Measurements from ENCODE around the gene ITLN2.
"Not testable (repeated sequence)": the region's sequence is repeated elsewhere in the genome, so short reads cannot be mapped to it uniquely, and the experiment has no call there.

ITLN2 gene

DNA sequence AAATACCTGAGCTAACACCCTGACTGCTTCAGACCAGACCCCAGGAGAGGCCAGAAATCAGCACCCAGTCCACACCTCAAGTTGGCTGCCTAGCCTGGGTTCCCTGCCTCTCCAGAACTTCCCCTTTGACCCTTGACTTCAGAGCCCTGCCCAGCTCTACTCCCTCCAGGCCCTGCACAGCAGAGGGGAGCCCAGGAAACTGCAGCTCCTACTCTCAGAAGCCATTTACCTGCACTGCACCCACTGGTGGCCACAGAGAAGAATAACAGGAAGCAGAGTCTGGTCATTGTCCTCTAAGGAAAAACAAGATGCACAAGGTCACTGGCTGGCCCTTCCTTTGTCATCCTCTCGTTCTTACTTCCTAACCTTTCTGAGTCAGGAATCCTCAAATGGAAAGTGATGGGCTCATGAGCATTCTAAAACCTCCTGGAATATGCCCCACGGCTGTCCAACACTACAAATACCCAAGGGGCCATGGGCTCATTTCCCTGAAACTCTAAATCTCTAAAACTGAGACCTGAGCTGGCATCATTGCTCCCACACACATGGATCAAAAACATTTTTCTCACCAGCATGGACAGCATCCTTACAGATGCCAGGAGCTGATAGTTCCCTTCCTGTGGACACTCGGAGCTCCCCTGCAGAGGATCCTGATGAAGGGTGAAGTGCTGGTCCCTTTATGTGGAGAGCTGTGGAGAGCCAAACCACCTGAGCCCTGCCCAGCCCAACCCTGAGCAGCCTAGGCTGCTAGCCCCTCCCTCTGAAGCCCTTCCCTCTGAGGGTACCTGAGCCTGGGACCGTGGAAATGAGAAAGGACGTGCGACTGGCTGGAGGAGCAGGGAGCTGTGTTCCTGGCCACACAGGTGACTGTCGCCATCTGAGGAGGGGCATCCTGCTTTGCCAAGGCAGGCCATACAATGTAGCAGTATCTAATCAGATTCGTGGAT is at the start of gene ITLN2:
Gene ITLN2 (minus strand): TSS at position 652 of the 947 bp plus-strand sequence. CDS start 68 bp downstream, at position 584.
- peak; percentile 49 for DNase-seq

DNA sequence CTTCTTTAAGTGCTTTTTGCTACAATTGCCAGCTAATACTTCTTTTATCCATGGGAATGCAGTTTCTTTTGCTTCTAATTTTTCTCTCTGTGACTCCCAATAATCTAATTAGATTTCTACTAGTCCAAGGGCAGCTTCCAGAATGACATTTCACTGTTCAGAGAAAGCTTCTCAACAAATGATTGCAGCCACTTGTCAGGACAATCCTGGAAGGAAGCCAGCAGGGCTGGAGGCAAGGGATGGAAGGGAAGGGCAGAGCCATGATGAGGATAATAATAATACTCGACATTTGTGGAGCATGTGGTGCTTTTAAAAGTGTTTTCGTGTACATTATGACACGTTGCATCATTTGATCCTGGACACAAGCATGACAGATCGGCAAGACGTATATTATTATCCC is 46.9 kb upstream of the ITLN2 start:
- no peak for DNase-seq

DNA sequence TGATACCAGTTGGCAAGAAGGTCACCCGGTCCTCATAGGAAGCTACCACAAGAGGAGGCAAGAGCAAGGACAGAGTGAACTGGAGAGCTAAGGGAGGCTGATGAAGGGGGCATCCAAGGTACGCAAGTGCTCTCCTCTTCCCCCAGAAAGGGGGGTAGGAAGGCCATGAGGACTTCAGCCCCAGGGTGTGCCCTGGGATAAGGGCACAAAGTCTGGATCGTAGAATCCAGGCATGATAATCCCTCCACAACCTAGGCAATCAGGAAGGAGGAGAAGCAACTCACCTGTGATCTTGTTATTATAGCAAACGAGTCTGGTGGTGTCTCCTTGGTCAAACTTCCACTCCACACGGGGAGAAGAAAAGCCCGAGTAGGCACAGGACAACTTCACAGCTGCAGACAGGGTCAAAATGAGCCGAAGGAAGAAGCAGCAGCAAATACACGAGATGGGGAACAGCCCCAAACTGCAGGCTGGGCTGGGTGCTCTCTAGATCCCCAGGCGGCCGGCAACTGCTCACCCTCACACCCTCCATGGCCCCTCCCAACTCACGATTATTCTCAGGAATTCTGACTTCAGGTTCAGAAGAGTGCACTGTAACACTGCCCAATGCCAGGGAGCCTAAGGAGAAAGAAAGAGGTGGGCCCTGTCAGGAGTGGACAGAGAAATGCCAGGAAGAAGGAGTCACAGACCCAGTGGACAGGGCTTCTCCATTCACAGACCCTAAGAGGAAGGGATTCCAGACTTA is 46.3 kb upstream of the ITLN2 start:
- DNase-seq: no peak

DNA sequence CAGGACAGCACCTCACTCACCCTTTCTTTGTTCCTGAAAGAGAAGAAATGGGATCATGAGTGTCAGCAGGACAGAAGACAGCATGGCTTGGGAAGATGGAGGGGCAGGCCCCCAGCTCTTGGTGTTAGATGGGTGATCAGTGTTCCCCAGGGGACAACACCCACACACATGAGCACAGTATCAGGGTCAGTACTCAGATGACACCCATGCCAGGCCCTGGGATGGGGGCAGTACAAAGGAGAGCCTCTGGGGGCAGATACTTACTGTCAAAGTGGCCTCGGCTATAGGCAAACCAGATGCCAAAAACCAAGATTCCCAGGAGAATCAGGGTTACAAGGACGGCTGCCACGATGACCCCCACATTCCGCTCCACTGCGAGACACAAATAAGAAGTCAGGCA is 44.8 kb upstream of the ITLN2 start:
- DNase-seq: no peak

DNA sequence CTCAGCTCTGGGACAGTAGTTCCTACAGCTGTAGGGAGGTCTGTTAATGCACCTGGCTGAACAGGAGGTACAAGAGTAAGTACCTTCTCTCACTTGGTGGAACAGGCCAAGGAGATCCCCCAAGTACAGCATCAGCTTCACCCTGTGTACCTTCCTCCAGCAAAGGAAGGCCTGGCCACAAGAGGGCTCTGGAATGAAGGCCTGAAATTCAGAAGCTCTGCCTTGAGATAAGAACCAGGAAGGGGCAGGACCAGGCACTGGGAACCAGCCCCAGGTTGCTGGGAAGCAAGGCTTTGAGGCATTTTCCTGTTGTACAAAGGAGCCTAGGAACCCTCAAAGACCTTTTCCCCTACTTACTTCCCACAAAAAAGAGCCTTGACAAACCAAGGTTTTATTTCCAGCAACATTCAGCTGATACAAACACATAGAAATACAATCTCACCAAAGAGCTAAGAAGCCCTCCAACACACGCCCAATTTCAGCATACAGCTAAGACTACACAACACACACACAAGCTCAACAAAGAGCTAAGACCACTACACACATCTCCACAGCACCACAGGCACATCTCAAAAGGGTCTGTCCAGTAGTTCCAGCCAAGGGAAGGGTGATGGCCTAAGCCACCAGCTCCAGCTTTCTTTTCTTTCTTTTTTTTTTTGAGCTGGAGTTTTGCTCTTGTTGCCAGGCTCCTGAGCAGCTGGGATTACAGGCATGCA is 42.9 kb upstream of the ITLN2 start:
- peak; percentile 62 for DNase-seq

DNA sequence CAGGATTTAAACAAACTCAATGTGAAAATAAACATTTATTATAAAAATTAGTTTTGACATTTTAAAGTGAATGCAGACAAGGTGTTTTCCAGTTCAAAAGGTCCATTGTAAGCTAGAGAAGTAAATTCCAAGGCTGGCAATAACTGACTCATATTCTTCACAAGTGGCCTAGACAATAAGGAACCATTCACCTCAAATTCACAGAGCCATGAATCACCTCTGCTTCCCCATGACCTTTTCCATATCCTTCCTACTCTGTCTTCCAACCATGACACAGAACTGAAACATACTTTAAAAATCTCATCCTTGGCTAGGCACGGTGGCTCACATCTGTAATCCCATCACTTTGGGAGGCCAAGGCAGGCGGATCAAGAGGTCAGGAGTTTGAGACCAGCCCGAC is 41.6 kb upstream of the ITLN2 start:
- no peak for DNase-seq

DNA sequence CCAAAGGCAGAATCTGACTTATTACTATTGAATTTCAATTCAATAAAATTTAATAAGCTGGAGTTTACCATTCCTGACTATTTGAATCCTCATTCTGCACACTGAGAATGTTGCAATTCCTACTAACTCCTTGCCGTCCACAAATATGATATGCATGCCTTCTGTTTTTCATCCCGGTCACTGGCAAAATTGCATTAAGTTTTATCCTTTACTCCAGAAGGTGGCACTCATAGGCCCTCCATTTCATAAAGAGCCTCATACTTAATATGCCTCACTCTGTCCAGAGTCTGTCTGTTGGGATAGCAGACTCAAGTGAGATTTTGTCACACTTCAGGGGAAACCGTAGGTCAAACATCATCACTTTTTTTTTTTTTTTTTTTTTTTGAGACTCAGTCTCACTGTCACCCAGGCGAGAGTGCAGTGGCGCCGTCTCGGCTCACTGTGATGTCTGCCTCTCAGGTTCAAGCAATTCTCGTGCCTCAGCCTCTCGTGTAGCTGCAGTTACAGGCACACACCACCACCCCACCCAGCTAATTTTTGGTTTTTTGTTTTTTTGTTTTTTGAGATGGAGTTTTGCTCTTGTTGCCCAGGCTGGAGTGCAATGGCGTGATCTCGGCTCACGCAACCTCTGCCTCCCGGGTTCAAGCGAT is 39.1 kb upstream of the ITLN2 start:
- no peak for DNase-seq

DNA sequence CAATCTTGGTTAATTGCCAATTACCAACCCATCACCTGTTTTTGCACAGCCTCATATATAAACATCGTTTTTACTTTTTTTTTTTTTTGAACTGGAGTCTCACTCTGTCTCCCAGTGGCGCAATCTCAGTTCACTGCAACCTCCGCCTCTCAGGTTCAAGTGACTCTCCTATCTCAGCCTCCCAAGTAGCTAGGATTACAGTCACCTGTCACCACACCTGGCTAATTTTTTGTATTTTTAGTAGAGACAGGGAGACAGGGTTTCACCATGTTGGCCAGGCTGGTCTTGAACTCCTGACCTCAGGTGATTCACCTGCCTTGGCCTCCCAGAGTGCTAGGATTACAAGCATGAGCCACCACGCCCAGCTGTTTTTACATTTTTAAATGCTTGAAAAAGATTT is 37.4 kb upstream of the ITLN2 start:
- not testable (repeated sequence) for DNase-seq

DNA sequence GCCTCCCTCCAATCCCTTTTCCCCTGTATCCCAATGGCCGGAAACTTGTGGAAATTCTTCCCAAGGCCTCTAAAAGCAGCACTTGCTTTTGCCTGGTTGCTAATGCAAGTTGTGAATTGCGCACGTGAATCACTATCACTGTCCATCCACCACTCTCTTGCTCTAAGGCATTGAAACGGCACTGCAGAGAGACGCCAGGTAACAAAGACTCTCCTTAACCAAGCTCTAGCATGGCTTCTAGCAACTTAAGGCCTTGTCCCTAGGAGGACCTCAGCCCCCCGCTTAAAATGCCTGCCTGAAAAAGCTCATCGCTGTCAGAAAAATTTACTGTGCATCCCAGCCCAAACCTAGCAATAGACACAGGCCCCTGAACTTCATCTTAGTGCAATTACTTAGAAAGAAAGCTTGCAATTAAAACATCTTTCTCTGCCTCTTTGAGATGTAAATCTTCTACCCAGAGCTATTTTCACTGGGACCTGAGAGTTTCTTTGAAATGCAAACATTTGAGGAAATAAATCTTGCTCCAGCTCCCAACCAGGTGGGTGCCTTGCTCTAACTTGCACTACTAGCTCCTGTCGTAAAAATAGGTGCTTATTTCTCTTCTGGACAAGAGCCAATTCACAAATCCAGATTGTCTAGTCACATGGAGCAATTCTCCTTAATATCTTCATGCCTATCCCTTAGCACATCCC is 32.9 kb upstream of the ITLN2 start:
- DNase-seq: no peak

DNA sequence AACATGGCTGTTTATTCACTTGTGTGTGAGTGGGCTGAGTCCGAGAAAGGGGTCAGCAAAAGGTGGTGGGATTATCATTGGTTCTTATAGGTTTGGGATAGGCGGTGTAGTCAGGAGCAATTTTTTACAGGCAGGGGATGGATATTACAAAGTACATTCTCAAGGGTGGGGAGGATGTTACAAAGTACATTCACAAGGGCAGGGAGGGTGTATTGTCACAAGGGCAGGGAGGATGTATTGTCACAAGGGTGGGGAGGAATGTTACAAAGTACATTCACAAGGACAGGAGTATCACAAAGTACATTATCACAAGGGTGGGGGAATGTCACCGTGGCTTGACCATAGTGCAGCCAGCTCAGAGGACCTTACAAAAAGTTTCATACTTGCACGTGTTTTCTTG is 31.1 kb upstream of the ITLN2 start:
- DNase-seq: no peak

DNA sequence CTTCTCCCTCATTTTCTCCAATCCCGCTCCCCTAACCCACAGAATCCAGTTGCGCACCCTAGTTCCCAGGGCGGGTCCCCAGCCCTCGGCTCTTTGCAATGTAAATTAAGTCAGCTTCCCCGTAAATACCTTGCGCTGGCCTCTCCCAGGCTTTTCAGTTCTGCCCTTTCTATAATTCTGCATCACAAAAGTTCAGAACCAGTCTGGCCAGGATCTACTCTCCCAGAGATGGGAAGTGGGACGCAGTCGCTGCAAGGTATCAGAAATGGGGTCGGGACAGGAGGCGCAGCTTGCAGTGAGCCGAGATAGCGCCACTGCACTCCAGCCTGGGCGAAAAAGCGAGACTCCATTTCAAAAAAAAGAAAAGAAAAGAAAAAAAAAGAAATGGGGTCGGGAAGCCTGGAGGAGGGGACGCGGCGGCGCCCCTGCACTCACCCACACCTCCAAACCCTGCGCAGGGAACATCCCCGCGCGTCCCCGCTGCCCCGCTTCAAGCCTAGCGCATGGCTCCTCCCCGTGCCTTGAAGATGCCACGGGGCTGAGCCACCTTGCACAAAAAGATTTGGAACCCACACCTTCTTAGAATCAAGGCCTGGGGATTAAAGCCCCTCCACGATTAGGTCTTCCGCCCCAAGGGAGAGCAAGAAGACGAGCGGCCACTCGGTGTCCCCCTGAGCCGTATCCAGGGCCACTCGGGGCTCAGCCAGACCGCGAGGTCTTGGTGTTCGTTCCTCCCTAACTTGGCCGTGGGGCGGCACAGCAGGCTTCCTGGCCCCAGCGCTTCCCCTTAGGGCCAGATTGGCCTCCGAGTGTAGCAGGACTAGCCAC is 27.2 kb upstream of the ITLN2 start:
- no peak for DNase-seq

DNA sequence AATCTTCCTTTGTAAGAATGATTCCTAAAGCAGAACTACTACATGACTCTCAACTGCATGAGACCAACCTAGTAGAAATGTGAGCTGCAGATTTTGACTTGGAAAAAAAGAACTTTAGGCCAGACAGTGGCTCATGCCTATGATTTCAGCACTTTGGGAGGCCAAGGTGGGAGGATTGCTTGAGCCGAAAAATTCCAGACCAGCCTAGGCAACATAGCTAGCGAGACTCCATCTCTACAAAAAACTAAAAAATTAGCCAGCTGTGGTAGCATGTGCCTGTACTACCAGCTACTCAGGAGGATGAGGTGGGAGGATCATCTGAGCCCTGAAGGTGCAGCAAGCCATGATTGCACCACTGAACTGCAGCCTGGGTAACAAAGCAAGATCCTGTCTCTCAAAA is 24.7 kb upstream of the ITLN2 start:
- DNase-seq: no peak

DNA sequence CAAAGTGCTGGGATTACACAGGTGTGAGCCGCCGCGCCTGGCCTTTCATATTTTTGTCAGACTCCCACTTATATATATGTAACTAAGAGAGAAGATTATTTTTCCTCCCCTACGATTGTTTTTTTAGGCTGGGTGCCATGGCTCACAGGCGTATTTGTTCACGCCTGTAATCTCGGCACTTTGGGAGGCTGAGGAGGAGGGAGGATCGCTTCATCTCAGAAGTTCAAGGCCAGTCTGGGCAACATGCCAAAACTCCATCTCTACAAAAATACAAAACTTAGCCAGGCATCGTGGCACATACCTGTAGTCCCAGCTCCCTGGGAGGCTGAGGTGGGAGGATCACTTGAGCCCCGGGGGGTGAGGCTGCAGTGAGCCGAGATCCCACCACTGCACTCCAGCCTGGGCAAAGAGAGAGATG is 23.9 kb upstream of the ITLN2 start:
- DNase-seq: no peak

DNA sequence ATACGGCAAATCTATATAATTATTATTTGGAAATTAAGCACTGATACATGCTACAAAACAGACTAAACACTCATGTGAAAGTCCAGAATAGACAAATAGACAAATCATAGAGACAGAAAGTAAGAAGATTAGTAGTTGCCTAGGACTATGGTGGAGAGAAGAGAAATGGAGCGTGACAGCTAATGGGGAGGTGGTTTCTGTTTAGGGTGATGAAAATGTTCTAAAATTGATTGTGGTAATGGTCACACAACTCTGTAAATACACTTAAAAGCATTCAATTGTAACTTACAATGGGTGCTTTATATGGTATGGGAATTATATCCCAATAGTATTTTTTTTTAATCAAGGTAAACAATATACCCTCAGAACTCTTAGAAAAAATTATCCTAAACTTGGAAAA is 20.4 kb upstream of the ITLN2 start:
- no peak for DNase-seq

DNA sequence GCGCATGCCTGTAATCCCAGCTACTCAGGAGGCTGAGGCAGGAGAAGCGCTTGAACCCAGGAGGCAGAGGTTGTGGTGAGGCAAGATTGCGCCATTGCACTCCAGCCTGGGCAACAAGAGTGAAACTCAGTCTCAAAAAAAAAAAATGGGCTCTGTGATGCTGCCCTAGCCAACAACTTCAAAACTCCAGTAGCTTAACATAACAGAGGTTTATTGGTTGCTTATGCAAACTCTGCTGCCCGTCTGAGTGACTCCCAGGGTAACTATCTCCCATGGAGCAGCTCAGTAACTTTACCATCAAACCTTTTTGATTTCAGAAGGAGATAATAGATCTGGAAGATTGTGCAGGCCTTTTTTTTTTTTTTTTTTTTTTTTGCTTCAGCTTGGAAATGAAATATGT is 18.9 kb upstream of the ITLN2 start:
- DNase-seq: no peak

DNA sequence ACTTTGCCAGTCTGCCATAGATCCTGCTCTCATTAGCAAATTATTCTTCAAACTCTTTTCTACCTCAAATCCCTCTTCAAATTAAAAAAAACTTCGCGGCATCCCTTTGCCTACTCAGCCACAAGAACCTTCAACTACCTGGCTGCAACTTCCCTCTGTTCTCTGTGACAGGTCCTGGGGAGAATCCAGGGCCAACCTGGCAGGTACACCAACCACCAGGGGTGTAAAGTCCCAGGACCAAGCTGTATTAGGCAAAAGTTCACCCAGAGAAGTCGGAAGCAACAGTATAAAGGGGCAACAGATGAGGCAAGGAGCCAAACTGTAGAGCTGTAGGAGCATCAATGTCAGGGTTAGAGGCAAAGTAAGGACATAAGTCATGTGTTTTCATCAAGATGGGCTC is 18.3 kb upstream of the ITLN2 start:
- DNase-seq: no peak

DNA sequence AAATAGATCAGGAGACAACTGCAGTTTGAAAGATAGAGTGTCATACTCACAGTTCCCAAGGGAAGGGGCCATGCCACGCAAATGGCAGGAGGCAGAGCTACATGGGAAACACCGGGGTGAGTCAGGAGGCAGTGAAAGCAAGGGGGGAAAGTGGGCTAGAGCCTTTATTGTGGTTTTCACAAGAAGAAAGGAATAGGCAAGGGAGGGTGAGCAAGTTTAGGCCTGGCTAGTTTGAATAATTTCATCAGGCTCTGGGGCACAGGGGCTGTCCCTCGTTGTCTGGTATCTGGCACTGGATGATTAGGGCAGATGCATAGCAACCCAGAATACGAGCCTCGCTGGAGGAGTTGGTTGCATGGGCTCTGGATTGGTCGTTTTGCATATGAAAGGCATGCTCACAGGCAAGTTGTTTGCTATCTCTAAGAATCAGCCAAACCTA is 17.0 kb upstream of the ITLN2 start:
- no peak for DNase-seq

DNA sequence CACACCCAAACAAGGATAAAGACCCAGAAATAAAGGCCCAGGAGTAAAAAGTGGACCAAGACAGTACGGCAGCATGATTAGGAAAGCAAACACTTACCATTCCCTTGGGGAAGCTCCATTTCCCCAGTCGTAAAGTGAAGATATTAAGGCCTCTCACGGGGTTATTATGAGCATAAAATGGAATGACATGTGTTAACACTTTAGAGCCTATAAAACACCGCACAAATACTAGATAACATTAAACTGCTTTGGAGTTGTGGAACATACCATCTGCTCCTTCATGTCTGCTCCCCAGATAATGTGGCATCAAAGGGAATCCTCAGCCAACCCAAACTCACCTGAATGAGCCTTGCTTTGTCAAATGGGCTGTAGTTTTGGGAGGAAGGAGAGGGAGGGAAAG is 8.9 kb upstream of the ITLN2 start:
- no peak for DNase-seq

DNA sequence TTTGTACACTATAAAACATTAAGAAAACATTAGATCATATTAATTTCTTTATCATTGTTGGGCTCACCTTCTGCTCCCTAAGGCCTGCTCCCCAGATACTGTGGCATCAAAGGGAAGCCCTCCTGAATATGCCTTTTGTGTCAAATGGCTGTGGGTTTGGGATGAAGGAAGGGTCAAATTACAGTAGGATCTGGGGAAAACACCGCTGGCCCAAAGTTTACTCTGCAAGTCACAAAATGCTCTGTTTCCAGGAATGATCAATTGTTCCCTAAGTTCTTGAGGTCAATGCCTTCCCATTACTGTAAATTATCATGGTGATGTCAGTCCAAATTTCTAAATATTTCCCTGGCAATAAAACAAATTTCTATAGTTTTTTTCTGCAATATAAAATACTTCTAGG is 6.8 kb upstream of the ITLN2 start:
- DNase-seq: no peak

DNA sequence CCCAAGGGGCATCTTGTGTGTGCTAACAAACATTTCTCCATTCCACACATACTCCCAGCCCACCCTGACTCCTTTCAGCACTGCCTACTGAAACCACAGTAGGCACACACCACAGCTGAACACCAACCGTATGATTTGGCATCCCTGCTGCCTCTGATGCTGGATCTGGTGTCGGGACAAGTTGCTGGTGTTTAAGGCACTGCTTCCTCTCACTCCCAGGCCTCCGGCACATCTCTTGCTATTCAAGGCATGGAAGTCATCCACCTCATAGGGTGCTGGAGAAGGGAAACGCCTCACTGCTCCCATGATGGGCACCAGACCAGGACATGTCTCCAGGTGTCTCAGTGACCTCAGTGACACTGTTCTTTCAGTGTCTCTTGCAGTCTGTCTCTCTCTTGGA is 2.4 kb upstream of the ITLN2 start:
- no peak for DNase-seq

DNA sequence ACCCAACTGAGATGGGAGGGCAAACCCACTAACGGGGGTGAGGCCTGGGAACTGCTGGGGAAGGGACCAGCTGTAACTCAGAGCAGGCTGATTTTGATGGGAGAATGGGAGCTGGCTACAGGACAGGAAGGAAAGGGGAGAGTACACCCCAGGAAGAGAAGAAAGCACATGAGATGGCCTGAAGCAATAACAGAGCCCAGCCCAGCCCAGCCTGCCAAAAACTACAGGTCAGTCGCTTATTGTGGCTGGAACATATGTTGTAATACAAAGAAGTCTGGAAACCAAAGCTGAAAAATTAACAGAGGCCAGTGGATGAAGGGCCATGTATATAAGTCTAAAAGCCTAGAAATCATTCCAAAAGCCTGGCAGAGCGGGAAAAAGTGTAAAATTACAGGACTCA is 1.6 kb downstream of the ITLN2 start:
- no peak for DNase-seq
